ENCODE measurements around the gene MLXIP. TPM values are rescaled to one million over a fixed set of nuclear protein-coding genes. Genes with fewer than 3 reads are reported as not detected.
A peak's percentile ranks its signal among the peaks of the same experiment; 100 is the strongest.
"Not testable (repeated sequence)": the region's sequence is repeated elsewhere in the genome, so short reads cannot be mapped to it uniquely, and the experiment has no call there.

Gene MLXIP
- total and polyA plus RNA-seq, 2 experiments from 2014 or later = 6.4 to 7.4 TPM

DNA sequence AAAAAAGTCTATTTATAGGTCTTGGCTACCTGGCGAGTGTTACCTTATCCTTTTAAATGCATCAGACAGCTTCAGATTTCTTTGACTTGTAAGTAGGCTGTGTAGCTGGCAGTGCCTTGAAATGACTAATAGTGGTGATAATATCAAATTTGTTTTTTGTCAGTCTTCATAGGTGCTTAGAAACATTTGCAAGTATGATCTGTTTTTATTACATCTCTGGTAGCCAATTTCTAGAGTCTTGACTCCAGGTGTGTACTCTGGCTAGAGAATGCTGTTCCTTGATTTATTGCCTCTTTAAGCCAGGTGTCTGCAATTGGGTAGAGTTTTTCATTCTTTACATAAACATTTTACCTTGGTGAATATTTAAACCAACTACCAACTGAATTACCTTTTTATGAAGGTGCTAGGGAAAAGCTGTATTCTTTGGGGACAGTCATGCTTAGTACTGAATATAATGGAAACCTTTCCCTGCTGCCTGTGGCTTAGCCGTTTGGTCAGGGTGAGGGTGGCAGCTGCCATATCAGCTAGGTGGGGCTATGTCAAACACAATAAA lies 32.6 kb downstream of the MLXIP start:
- Histone ChIP-seq H3K9ac (no peak overlapping the region), H3F3A (ENCODE audit: insufficient read depth) (peaks cover 31% of the 10 kb centered on the region), H3K4me3 (no peak overlapping the region), H3K9me3 (ENCODE audit: low read depth) (no peaks in the 10 kb centered on the region), H2AFZ (no peak overlapping the region), H3K9me2 (ENCODE audit: insufficient read depth) (no peaks in the 10 kb centered on the region), H3K4me2 (ENCODE audit: unreplicated experiment) (no peak overlapping the region), H3K36me3 (ENCODE audit: low read depth) (no peaks in the 10 kb centered on the region), H4K20me1 (ENCODE audit: insufficient read depth) (no peaks in the 10 kb centered on the region), H3K27ac (peak overlapping the region; percentile 34; the same call in 1 of the 2 replicates), H3K27me3 (replicated peaks; ENCODE audit: insufficient read depth) (no peaks in the 10 kb centered on the region), H3K4me1 (ENCODE audit: insufficient read depth) (peaks cover 32% of the 10 kb centered on the region), H3K79me2 (ENCODE audit: insufficient read depth) (peaks cover 88% of the 10 kb centered on the region)
- DNase-seq = peak; percentile 44
- in situ Hi-C loops (cut with MboI) = no loop called here
- WGBS, 2 experiments (ENCODE audit: low coverage in 1 of 2, low lambda C conversion rate in 2 of 2, missing lambda C conversion rate in 2 of 2) = 78 to 84% methylated on average over 2 of the region's 2 CpGs
- TF ChIP-seq EZH2 (IDR thresholded peaks at IDR 0.05; ENCODE audit: insufficient read depth, poor library complexity, severe bottlenecking) = no peak
- no peak for TF ChIP-seq EZH2phosphoT487 (IDR thresholded peaks at IDR 0.05; ENCODE audit: insufficient read depth, low read depth)

GRCh38 chr12:122116707-122117535 lies 38.4 kb downstream of the MLXIP start:
- H4K20me1 ChIP-seq (ENCODE audit: insufficient read depth) = no peaks in the 10 kb centered on the region
- no peaks in the 10 kb centered on the region for H3K9me3 ChIP-seq (ENCODE audit: low read depth)
- peaks cover 1% of the 10 kb centered on the region; the same call in 1 of the 2 replicates for H3K4me1 ChIP-seq (ENCODE audit: insufficient read depth)
- H3K79me2 ChIP-seq (ENCODE audit: insufficient read depth) = peaks cover 74% of the 10 kb centered on the region
- in situ Hi-C loops (cut with MboI) = loop anchor here (5.0 kb wide), 1 partner anchor 50 kb away; no protein-coding TSS in a partner anchor
- no peak for DNase-seq
- H3K36me3 ChIP-seq (ENCODE audit: low read depth) = no peaks in the 10 kb centered on the region
- H3K4me3 ChIP-seq = no peak overlapping the region
- WGBS, 2 experiments (ENCODE audit: low coverage in 1 of 2, low lambda C conversion rate in 2 of 2, missing lambda C conversion rate in 2 of 2) = 96 to 97% methylated on average over 16 of the region's 16 CpGs
- H3F3A ChIP-seq (ENCODE audit: insufficient read depth) = peaks cover 5% of the 10 kb centered on the region
- no peak for TF ChIP-seq EZH2phosphoT487 (IDR thresholded peaks at IDR 0.05; ENCODE audit: insufficient read depth, low read depth)
- no peak for TF ChIP-seq EZH2 (IDR thresholded peaks at IDR 0.05; ENCODE audit: insufficient read depth, poor library complexity, severe bottlenecking)
- H3K9ac ChIP-seq = no peak overlapping the region
- H3K27me3 ChIP-seq (replicated peaks; ENCODE audit: insufficient read depth) = no peaks in the 10 kb centered on the region
- no peak overlapping the region for H3K27ac ChIP-seq
- H2AFZ ChIP-seq = no peak overlapping the region
- no peaks in the 10 kb centered on the region for H3K9me2 ChIP-seq (ENCODE audit: insufficient read depth)
- no peak overlapping the region for H3K4me2 ChIP-seq (ENCODE audit: unreplicated experiment)

DNA sequence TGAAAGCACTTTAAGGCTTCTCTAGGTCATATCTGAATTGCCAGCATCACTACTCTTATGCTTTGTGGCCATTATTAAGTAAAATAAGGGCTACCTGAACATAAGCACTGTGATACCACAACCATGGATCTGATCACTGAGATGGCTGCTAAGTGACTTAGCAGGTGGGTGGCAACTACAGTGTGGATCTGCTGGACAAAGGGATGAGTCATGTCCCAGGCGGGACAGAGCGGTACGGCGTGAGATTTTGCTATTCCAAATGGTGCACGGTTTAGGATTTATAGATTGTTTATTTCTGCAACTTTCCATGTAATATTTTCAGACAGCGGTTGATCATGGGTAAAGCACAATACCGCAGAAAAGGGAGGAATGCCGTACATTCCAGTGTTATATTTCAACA lies 39.4 kb downstream of the MLXIP start:
- H3K4me2 ChIP-seq (ENCODE audit: unreplicated experiment) = no peak overlapping the region
- no peak for DNase-seq

GRCh38 chr12:122121341-122121740 lies 42.8 kb downstream of the MLXIP start:
- in situ Hi-C loops (cut with MboI); H4K20me1 ChIP-seq (ENCODE audit: insufficient read depth): not testable (repeated sequence)
- peaks cover 75% of the 10 kb centered on the region for H3K79me2 ChIP-seq (ENCODE audit: insufficient read depth)

More for the DNA sequence above, 39.4 kb downstream of the MLXIP start:
- peaks cover 76% of the 10 kb centered on the region for H3K79me2 ChIP-seq (ENCODE audit: insufficient read depth)
- H4K20me1 ChIP-seq (ENCODE audit: insufficient read depth) = no peaks in the 10 kb centered on the region
- 91 to 99% methylated on average over 8 of the region's 8 CpGs for WGBS, 2 experiments (ENCODE audit: low coverage in 1 of 2, low lambda C conversion rate in 2 of 2, missing lambda C conversion rate in 2 of 2)
- TF ChIP-seq EZH2phosphoT487 (IDR thresholded peaks at IDR 0.05; ENCODE audit: insufficient read depth, low read depth) = no peak
- no peak for TF ChIP-seq EZH2 (IDR thresholded peaks at IDR 0.05; ENCODE audit: insufficient read depth, poor library complexity, severe bottlenecking)
- H3K9ac ChIP-seq = no peak overlapping the region
- in situ Hi-C loops (cut with MboI) = loop anchor here (5.0 kb wide), 1 partner anchor 51 kb away; no protein-coding TSS in a partner anchor
- no peaks in the 10 kb centered on the region for H3K4me1 ChIP-seq (ENCODE audit: insufficient read depth)
- H2AFZ ChIP-seq = no peak overlapping the region
- H3K4me3 ChIP-seq = no peak overlapping the region
- H3K27ac ChIP-seq = no peak overlapping the region
- no peaks in the 10 kb centered on the region for H3F3A ChIP-seq (ENCODE audit: insufficient read depth)
- H3K36me3 ChIP-seq (ENCODE audit: low read depth) = no peaks in the 10 kb centered on the region
- H3K9me2 ChIP-seq (ENCODE audit: insufficient read depth) = no peaks in the 10 kb centered on the region
- no peaks in the 10 kb centered on the region for H3K27me3 ChIP-seq (replicated peaks; ENCODE audit: insufficient read depth)
- H3K9me3 ChIP-seq (ENCODE audit: low read depth) = no peaks in the 10 kb centered on the region

More at GRCh38 chr12:122121341-122121740, 42.8 kb downstream of the MLXIP start:
- not testable (repeated sequence) for H3K9me2 ChIP-seq (ENCODE audit: insufficient read depth); H3K9ac ChIP-seq; H3K9me3 ChIP-seq (ENCODE audit: low read depth); H2AFZ ChIP-seq; H3K4me3 ChIP-seq; H3K36me3 ChIP-seq (ENCODE audit: low read depth); H3K4me1 ChIP-seq (ENCODE audit: insufficient read depth); DNase-seq; H3F3A ChIP-seq (ENCODE audit: insufficient read depth); H3K27ac ChIP-seq; H3K27me3 ChIP-seq (replicated peaks; ENCODE audit: insufficient read depth); H3K4me2 ChIP-seq (ENCODE audit: unreplicated experiment)
- 91 to 93% methylated on average over 11 of the region's 11 CpGs for WGBS, 2 experiments (ENCODE audit: low coverage in 1 of 2, low lambda C conversion rate in 2 of 2, missing lambda C conversion rate in 2 of 2)

All from GM23248 (cell line).